Stimulated activated CD8-positive, alpha-beta memory T cell treated with anti-CD3 and anti-CD28 coated beads, Interleukin-12 subunit alpha, Interleukin-12 subunit beta, amount 100 ng/mL, for 1 hour (primary cell): ENCODE measurements around the gene SNRNP48.

ENCODE experiments used
- DNase-seq: peaks from one replicate; pipeline ENCODE4 v3.0.0-alpha.2; 2020; ENCODE audit warnings: low read depth

The SNRNP48 gene

DNA sequence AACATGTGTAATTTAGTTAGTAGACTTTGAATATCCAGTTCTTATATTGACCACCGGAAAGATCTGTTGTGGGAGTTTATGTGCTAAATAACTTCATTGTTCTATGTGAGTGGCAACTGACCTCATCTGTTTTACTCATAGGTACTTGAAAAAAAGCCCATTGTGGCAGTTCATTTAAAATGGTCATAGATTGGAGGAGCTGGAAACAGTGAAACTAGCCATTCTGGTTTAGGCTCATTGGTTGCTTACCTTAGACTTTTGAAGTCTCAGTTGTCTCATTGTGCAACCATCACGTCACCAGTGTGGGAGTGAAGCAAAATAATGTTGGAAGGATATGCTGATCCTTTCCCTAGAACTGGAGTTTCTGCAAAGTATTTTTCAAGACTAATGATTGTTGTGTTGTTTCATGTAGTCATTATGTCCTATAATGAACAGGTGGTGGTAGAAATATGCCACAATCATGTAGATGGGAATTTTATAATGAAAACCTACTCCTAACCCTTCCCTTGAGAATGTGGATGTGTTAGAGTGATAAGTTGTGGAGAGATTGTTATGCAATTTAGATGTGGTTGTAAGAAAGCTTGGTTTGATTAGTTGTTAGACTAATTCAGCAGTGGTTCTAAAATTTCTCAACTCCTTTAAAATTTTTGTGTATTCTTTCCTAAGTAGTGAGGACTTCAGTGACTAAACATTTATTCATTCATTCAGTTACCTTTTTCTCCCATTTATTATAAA lies 30.2 kb upstream of the SNRNP48 start:
- DNase-seq = no peak

DNA sequence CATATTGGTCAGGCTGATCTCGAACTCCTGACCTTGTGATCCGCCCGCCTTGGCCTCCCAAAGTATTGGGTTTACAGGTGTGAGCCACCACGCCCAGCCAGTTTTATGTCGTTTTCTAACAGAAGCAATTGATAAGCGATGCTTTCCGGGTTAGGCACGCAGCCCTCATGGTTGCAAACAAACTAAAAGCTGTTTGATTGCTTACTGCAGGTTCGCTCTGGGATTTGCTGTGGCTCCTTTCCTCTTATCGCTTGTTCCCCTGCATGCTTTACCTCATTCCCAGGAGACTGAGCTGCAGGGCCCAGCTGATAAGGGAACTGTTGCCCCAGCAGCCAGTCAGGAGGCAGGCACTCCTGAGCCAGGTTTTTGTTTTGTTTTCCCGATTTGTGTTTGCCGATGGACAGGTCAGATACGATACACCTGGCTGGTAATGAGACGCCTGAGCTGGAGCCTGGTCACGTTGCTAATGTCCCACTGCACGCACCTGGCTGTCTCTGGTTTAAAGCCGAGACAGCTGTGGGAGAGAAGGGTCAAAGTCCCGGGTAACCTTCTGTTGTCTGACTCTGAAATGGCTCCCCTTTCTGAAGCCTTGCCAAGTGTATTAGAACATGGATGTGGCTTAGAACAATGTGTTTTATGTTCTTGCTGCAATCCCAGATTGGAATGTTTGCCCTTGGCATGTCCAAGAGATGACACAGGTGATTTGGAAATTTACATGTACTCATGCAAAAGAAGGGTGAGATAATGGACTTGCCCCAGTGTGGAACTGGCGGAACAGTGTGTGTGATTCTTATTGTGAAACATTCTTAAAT lies 28.6 kb upstream of the SNRNP48 start:
- no peak for DNase-seq

DNA sequence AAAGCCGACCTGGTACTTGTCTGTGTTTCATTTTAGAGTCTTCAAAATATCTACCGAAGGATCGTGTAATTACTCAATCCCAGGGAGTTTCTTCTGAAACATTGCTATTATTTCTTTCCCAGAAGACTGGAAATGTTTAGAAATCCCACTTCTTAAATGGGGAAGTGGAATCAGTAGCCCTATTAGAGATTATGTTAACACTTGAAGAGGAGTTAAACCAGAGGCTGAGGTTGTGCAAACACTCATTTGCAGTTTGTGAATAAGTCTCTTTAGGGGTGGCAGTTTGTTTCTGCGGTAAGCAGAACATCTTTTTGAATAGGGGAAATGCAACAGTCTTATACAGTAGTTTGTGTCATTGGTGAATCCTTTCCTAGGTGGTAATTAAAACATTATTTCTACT lies 27.2 kb upstream of the SNRNP48 start:
- no peak for DNase-seq

DNA sequence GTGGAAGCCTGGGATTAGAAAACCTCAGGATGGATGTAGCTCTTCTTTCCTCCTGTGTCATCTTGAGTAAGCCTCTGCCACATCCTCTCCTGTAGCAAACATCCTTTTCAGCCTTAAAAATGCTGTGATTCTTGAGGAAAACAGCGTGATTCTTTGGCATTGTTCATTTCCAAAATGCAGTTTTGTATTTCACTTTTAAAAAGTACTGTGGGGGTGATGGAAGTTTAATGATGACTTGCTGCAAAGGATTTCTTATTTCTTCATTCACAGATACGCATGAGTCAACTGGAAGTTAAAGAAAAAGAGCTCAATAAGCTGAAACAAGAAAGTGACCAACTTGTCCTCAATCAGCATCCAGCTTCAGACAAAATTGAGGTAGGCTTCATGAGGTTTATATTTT lies 23.9 kb upstream of the SNRNP48 start:
- DNase-seq = no peak

DNA sequence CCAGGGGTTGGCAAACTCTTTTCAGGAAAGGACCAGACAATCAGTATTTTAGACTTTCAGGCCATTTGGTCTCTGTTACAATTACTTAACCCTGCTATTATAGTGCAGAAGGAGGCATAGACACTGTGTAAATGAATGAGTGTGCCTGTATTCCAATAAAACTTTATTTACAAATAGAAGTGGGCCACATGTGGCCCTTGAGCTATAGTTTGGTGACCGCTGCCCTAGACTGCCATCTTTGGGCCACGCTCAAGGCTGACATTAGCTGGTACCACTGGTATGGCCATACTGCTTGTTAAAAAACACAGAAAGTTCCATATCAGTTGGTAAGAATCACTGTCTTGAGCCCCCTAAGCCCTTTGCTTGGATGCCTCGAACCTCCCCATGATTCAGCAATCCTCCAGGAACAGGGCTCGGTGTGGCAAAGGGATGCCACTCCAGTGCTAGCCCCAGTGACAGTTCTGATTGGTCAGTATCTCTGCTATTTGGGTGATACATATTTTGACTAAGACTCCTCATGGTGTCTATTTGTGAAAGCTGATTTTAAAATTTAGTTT lies 23.3 kb upstream of the SNRNP48 start:
- DNase-seq = no peak

DNA sequence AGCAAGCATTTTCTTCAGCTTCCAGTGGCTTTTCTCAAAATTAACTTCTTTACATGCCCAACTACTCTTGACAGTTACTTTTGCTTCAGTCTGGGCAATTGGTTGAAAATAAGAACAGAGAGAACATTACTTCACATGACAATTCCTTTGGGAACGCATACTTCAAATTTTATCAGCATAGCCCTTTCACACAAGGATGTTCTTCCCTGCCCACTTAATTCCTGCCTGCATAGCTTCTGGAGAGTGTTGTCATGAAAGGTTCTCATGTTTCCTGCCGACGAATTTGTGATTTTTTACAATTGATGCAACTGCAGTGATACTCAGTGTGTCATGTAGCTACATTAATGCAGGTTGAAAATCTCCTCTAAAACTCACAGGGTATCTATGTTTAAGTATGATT lies 22.0 kb upstream of the SNRNP48 start:
- DNase-seq = no peak

DNA sequence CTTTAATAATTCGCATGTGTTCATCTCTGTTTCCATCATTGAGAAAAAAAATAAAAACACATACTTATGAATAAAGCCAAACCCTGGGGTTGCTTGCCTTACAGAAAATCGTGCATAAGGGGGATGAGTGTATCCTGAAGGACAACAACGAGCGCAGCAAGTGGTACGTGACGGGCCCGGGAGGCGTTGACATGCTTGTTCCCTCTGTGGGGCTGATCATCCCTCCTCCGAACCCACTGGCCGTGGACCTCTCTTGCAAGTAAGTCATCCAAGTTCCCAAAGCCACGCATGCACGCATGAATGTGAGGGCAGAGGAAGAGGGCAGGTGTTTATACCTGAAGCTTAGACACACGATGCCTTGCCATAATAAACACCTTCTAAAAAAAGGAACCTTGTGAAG lies 20.9 kb upstream of the SNRNP48 start:
- no peak for DNase-seq

DNA sequence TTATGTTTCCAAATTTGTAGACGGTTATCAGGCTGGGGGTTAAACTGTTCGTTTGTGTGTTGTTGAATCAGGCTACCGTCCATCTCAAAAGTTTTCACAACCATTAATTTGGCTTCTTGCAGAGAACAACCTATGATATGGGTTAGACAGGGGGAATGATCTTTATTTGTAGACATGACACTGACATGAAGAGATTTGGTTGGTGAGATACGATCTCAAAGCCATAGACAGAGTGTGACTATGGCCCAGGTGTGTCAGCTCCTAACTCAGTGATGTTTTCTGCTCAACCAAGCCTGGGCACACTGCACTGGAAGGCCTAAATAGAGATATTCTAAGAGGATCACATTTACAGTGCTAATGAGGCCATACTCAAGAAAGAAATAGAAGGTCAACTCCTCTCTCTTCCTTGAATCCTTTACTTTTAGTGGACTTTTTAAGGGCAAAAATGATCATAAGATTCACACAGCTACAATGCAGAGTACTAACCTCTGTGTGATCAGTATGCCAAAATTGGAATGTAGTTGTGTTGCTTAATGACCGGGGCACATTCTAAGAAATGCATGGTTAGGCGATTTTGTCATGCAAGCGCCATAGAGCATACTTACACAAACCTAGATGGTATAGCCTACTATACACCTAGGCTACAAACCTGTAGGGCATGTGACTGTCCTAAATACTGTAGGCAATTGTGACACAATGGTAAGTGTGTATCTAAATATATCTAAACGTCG lies 17.6 kb upstream of the SNRNP48 start:
- DNase-seq = no peak

DNA sequence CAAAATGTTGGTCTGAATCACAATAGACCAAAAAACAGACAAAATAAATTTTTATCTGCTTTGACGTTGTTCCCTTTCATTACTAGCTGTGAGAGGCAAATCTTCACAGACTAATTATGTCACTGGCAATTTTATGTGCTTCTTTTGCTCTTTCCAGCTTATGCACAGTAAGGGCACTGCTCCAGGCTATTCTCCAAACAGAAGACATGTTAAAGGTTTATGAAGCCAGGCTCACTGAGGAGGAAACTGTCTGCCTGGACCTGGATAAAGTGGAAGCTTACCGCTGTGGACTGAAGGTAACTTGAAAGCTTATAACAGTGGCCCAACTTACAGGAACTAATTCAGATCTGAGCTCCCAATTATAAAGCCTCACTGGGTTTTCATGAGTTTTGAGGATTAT lies 15.5 kb upstream of the SNRNP48 start:
- DNase-seq = no peak

DNA sequence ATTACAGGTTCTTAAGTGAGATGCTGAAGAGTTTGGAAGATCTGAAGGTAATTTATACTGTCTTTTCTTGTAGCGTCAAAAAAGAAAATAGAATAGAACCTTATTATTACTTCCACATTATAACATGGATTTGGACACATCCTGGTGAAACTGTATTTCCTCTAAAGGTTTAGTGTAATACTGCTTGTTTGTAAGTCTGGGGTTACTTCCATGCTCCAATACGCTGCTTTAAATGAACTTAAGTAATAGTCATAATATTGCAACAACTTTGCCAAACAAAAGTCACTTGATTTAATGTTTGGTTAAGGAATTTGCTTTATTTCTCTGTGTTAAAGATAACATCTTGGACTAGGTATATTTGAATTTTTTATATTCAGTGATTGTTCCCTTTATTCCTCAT lies 11.5 kb upstream of the SNRNP48 start:
- DNase-seq = no peak

DNA sequence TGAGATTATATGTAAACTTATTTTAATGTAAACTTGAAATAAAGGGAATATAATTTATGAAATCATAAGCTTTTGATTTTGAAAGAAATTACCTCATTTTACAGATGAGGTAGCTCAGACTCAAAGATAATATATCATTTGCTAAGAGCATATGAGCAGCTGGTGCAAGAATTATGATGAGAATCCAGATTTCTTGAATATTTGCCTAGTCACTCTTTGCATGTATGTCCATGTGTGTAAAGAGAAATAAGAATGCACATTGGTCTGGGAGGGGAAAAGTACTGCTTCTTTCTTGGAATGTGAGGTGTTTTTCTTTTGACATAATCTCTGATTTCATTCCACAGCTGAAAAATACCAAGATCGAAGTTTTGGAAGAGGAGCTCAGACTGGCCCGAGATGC lies 11.1 kb upstream of the SNRNP48 start:
- DNase-seq = no peak

DNA sequence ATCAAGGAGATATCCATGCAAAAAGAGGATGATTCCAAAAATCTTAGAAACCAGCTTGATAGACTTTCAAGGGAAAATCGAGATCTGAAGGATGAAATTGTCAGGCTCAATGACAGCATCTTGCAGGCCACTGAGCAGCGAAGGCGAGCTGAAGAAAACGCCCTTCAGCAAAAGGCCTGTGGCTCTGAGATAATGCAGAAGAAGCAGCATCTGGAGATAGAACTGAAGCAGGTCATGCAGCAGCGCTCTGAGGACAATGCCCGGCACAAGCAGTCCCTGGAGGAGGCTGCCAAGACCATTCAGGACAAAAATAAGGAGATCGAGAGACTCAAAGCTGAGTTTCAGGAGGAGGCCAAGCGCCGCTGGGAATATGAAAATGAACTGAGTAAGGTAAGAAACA lies 10.1 kb upstream of the SNRNP48 start:
- no peak for DNase-seq

DNA sequence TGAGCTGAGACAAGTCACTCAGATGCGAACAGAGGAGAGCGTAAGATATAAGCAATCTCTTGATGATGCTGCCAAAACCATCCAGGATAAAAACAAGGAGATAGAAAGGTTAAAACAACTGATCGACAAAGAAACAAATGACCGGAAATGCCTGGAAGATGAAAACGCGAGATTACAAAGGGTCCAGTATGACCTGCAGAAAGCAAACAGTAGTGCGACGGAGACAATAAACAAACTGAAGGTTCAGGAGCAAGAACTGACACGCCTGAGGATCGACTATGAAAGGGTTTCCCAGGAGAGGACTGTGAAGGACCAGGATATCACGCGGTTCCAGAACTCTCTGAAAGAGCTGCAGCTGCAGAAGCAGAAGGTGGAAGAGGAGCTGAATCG lies 9.5 kb upstream of the SNRNP48 start:
- no peak for DNase-seq

DNA sequence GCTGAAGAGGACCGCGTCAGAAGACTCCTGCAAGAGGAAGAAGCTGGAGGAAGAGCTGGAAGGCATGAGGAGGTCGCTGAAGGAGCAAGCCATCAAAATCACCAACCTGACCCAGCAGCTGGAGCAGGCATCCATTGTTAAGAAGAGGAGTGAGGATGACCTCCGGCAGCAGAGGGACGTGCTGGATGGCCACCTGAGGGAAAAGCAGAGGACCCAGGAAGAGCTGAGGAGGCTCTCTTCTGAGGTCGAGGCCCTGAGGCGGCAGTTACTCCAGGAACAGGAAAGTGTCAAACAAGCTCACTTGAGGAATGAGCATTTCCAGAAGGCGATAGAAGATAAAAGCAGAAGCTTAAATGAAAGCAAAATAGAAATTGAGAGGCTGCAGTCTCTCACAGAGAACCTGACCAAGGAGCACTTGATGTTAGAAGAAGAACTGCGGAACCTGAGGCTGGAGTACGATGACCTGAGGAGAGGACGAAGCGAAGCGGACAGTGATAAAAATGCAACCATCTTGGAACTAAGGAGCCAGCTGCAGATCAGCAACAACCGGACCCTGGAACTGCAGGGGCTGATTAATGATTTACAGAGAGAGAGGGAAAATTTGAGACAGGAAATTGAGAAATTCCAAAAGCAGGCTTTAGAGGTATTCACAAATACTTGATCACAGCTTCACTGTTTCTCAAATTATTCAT lies 8.9 kb upstream of the SNRNP48 start:
- DNase-seq = no peak

DNA sequence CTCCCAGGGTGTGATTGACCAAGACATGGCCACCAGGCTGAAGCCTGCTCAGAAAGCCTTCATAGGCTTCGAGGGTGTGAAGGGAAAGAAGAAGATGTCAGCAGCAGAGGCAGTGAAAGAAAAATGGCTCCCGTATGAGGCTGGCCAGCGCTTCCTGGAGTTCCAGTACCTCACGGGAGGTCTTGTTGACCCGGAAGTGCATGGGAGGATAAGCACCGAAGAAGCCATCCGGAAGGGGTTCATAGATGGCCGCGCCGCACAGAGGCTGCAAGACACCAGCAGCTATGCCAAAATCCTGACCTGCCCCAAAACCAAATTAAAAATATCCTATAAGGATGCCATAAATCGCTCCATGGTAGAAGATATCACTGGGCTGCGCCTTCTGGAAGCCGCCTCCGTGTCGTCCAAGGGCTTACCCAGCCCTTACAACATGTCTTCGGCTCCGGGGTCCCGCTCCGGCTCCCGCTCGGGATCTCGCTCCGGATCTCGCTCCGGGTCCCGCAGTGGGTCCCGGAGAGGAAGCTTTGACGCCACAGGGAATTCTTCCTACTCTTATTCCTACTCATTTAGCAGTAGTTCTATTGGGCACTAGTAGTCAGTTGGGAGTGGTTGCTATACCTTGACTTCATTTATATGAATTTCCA lies 4.6 kb upstream of the SNRNP48 start:
- no peak for DNase-seq

DNA sequence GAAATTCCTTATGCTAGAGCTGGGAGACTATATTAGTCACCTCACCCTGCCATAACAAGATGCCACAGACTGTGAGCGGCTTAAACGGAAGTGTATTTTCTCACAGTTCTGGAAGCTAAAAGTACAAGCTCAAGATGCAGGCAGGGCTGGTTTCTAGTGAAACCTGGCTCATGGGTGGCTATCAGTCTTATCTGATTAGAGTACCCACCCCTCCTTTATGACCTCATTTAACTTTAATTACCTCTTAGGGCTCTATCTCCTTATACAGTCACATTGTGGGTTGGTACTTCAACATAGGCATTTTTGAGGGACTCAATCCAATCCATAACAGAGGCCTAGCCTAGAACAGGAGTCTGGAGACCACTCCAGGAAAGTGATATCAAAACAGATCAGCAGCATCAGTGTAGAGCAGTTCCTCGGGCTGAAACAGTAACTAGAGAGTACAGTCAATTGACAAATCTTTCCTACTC lies 2.3 kb upstream of the SNRNP48 start:
- no peak for DNase-seq

DNA sequence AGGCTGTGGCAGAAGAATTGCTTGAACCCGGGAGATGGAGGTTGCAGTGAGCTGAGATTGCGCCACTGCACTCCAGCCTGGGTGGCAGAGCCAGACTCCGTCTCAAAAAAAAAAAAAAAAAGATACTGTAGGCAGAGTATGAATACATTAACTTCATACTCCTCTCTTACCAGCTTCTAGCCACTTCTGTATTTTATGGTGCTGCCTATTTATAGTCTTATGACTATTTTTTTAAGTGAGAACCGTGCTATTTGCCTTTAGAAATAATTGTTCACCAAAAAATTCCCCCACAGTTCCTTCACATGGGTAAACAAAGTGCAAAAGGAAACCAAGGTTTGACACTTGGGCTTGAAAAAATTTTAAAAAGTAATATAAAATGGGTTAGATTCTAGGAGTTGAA lies 1.5 kb upstream of the SNRNP48 start:
- no peak for DNase-seq

DNA sequence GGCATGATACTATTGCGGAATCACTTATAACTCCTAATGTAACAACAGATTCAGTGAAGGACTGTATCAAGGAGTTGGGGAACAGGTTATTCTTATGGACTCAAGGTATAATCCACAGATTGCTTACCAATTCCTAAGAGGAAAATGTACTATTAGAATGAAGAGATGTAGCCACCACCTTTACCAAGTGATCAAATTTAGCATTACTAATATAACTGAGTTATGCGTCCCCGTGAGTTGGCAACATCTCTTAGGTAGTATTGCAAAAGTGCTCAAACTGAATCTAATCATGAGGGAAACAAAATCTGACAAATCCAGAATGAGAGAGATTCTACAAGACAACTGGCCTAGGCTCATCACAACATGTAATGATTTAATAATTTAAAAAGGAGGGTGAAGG lies 777 bp upstream of the SNRNP48 start:
- no peak for DNase-seq

DNA sequence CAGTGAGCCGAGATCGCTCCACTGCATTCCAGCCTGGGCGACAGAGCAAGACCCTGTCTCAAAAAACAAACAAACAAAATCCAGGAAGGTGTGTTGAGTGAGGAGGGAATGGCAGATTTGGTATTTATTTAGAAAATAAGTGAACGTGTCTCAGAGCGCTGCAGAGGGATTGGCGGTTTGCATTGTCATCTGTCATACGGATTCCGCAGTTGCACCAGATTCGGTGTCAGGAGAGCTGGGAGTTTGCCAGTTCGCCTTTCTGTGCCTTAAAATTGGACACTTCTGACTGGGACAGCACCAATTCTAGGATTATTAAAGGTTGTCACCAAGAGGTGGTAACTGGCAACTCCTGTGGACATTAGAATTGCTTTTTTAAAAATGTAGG lies 912 bp downstream of the SNRNP48 start:
- DNase-seq = no peak

DNA sequence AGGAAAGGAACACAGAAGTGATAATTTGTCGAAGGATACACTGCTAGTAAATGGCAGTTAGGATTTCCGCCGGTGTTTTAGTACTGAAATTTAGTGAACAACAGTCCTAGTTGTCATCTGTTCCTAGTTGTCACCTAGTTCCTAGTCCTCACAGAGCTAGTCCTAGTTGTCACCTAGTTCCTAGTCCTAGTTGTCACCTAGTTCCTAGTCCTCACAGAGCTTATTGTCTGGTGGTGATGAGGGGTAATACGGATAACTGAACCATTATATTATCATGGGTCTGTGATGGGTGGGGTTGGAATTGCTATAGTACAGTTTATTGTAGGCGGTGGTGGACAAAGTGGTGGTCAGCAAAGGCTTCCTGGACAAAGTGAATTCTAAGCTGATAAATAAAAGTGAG lies 1.8 kb downstream of the SNRNP48 start:
- no peak for DNase-seq

DNA sequence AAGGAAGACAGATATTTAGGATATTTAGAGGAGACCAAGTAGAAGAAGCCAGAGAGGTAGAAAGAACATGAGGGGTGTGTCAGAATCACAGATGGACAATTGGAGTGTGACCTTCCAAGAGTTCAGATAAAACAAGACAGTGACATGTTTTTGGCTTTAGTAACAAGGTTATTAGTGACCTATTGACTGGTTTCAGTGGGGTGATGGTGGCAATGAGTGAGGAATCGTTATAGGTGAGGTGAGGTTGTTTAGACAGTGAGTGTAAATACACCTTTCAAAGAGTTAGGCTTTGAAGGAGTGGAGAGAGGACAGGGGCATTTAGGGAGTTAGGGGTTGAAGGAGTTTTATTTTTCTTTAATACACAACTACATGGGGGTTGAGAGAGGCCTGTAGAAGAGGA lies 3.2 kb downstream of the SNRNP48 start:
- no peak for DNase-seq
